NCI-H526 treated with DMSO at 0.1 percent for 48 hours (cell line): Measurements from ENCODE around the gene SCGN.

Experiments used
- DNase-seq: peaks from one replicate; lab custom pipeline; 2025; lab: John Stamatoyannopoulos, UW

SCGN gene, protein sequence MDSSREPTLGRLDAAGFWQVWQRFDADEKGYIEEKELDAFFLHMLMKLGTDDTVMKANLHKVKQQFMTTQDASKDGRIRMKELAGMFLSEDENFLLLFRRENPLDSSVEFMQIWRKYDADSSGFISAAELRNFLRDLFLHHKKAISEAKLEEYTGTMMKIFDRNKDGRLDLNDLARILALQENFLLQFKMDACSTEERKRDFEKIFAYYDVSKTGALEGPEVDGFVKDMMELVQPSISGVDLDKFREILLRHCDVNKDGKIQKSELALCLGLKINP

DNA sequence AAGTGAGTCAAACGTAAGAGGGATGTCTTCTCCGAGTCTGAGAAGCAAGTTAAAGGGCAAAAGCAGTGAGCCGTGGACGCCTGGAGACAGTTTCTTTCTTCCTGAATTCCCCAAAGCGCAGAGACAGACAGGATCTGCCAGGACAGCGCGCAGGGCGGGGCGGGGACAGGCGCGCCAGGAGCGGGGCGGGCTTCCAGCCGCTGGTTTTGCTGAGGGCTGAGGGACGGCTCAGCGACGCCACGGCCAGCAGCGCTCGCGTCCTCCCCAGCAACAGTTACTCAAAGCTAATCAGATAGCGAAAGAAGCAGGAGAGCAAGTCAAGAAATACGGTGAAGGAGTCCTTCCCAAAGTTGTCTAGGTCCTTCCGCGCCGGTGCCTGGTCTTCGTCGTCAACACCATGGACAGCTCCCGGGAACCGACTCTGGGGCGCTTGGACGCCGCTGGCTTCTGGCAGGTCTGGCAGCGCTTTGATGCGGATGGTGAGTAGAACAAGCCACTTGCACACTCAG, at the start of gene SCGN:
SCGN (plus strand) TSS at position 209 of the 509 bp plus-strand sequence; CDS start at position 398, 189 bp downstream.
- DNase-seq, result peak; percentile 8

DNA sequence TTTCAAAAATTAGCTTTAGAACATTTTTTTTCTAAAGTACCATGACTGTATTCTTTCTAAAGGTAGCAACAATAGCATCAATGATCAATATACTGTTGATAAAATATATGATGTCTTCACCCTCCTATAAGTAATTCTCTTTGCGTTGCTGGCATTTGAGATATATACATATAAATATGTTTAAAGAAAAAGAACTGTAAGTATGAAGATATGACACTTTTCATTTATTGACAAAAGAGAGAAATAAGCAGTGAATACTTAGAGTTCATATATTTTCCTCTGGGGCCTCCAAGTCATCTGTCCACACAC, 49.4 kb upstream of the SCGN start:
- no peak for DNase-seq

DNA sequence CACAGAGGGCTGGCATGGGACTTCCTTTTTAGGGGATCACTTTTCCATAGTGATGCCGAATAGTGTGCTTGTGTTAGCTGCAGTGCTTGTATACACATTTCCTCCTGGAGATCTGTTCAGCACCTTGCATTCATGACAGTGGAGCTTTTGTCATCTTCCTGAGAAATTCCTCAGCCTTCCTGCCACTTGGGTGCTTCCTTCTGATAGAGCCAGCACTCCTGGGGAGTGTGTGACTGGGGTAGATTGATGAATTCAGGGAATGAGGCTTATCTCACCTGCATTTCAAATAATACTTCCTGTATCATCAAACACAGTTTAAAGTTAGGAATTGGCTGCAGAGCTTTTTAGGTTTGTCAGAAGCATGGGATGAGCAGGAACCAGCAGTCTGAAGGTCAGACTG, 48.8 kb upstream of the SCGN start:
- no peak for DNase-seq

DNA sequence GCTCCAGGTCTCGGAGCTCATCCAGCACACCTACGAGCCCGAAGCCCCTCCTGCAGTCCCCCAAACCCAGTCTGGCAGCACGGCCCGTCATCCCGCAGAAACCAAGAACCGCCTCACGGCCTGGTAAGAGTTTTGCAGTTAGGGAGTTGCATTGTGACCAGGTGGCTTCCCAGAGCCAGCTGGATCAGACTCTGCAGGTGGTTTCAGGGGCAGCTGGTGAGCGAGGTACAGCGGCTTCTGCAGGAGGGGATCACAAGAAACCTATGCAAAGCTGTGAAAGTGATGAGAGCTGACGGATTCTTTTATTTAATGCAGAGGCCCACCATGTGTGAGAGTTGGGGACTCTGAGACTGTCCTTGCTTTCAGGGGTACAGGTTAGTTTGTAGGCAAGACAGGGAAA, 45.9 kb upstream of the SCGN start:
- no peak for DNase-seq

DNA sequence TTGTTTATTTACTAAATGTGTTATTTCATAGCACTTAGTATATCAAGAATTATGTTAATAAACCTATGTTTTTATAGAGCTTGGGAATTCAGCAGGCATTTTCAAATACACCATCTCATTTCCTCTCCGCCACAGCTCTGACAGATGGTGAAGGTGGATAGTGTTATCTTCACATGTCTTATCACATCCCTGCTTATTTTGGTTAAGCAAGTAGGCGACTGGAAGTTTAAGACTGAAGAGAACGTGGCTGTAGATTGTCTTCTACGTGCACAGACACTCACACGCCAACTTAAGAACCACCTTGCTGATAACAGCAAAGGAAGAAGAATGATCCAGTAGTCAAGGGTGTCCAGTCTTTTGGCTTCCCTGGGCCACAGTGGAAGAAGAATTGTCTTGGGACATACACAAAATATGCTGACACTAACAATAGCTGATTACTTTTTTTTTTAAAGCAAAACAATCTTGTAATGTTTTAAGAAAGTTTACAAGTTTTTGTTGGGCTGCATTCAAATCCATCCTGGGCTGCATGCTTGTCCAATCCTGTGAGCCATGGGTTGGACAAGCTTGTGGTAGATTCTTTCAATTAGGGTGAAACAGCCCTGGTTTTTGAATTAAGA, 43.3 kb upstream of the SCGN start:
- no peak for DNase-seq

DNA sequence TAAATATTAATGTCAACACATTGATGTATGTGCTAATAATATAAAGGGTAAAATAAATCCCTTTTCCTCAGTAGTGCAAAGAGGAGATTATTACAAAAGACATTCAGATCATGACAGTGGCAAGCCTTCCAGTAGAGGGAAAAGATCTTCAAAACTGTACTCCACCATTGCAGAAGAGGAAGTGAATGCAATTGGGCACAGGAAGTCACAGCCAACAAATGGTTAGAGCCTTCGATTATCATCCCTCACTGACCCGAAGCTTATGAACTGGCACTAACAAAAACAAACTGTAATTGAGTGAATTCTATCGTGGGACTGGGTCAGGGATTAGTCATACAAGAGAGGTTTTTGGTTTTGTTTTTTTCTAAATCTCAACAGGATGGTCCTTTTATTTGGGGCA, 39.3 kb upstream of the SCGN start:
- DNase-seq, result no peak

DNA sequence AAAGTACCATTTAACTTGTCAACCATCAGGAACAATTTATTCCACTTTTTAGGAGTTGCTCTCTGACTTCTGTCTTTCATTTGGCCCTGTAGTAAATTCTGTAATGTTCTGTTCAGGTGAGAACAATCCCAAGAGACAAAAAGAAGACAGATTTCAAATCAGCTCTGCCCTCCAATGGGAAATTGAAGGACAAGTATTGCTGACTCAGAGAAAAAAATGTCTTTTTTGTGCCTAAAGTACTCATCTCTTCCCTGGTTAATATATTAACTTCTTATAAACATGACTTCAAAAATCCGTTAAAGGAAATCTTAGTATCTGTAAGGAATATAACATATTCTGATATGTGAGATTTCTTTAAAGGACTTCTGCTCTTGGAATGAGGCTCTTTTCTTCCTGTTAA, 38.6 kb upstream of the SCGN start:
- no peak for DNase-seq

DNA sequence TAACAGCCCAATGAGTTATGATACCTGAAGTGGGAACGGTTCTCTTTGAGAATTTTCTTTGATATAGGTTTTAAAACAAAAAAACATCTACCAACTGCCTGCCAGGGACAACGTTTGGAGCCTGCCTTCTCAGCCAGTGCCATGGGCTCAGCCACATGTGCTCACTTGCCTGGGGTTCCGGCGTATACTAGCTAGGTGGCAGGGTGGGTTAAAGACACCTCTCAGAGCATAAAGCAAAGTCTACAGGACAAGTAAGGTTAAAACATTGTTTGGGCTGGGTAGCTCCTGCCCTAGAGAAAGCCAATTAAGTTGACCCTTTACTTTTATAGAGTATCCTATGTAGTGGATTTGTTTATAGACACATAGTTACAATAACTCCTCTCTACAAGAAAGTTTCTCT, 38.0 kb upstream of the SCGN start:
- DNase-seq, result no peak

DNA sequence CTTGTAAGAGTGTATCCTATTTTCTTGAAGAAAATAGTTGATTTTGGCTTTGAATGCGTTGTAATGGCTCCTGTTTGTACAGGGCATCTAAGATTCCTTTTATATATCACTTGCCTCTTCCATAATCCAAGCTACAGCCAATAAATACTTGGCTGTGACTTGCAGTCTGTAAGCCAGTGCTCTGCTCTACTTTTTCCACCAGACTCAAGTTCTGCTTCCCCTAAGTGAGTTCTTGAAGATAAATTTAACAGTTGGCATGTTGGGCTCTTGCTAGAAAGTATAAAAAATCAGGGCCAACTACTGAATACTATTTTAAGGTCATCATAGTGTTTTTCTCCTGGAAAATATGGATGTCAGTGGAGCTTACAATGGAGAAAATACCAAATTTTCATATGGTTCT, 36.5 kb upstream of the SCGN start:
- DNase-seq, result no peak

DNA sequence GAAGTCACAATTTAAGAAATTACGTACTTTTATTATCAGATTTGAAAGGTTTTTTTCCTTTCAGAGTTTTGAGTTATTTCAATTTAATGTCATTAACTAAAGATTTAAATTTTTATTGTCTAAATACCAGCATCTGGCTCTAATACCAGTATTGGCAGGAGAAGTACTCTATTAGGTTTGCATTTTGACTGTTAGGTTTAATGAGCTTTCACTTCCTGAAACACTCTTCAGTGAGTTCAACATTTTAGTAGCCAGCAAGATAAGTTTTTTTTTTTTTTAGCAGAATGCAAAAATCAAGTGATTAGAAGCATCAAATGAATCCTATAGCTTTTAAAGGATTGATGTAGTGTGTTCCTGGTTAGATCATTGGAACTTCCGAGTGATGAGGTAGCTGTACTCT, 34.0 kb upstream of the SCGN start:
- DNase-seq, result no peak

DNA sequence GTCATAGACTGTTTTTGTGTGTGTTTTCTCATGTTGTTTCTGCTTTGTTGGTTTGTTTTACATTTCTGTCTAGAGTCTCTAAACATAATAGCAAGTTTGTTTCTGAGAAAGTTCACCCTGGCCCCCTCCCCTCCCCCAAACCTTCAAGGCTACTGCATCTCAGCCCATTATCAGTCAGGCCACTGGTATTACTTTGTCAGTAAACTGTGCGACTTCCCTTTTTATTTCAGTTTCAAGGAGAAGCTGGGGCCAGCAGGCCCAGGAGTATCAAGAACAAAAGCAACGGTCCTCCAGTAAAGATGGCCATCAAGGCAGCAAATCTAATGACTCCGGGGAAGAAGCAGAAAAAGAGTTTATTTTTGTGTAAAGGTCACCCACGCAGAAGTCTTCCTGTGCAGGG, 32.8 kb upstream of the SCGN start:
- DNase-seq, result no peak

DNA sequence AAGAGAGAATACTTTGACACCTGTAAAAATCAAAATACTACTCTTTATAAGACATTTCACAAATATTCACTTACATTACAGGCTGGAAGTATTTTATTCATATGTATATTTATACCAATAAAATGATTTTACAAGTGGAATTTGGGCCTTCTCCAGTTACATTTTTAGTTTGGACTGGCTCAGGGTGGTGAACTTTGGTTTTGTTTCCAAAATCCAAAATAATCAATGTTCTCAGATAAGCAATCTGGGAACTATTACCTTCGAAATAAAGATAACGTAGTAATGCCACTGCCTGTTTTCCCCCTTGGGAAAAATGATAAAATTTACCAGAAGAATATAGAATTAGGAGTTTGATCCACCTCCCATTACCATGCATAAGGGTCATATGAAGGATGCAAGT, 31.6 kb upstream of the SCGN start:
- no peak for DNase-seq

DNA sequence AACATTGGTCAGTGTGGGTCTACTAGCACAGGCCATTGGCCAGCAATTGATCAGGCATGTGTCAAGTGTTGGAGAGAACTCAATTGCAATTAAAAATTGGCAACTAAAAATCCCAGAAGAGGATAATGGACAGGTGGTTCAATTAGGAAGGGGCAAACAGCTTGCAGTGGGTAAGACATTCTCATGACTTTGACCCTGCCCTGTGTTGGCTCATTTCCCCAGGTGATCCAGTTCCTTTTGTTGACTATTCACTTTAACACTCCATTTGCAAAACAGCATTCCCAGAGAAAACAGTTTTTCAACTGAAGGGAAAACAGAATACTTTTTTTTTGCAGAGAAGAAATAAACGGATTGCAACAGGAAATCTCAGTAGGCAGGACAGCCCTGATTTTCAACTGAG, 28.9 kb upstream of the SCGN start:
- no peak for DNase-seq

DNA sequence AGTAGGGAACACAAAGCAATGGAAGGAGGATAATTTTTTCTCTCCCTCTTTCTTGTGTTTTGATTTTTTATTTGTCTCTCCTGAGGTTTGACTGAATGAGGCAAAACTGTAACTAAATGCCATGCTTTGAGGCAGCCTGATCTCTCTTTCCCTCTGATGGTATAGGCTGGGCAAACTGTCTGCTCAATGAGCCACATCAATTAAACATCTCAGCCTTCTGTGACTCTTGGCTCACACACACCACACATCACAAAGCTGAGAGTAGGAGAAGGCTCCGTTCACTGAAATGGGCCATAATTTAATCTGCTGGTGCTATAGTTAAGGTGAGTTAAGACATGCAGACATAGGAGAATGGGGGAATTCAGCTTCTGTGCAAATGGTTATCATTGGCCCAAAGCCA, 28.1 kb upstream of the SCGN start:
- DNase-seq, result peak; percentile 4

DNA sequence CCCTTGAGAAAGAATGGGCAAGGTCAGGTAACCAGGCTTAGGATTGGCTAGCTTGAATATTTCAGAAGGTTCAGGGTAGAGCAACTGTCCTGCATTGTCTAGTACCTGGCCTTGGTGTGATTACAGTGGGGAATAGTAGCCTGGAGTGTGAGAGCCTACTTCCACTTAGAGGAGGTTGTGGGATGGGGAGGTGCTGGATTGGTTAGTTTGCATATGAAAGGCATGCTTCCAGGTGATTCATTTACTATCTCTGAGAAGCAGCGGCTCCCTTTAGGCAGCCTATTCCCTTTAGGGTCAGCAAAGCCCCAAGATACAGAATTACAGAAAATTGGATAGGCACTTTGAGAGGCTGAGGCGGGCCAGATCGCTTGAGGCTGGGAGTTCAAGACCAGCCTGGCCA, 25.0 kb upstream of the SCGN start:
- peak; percentile 64 for DNase-seq

DNA sequence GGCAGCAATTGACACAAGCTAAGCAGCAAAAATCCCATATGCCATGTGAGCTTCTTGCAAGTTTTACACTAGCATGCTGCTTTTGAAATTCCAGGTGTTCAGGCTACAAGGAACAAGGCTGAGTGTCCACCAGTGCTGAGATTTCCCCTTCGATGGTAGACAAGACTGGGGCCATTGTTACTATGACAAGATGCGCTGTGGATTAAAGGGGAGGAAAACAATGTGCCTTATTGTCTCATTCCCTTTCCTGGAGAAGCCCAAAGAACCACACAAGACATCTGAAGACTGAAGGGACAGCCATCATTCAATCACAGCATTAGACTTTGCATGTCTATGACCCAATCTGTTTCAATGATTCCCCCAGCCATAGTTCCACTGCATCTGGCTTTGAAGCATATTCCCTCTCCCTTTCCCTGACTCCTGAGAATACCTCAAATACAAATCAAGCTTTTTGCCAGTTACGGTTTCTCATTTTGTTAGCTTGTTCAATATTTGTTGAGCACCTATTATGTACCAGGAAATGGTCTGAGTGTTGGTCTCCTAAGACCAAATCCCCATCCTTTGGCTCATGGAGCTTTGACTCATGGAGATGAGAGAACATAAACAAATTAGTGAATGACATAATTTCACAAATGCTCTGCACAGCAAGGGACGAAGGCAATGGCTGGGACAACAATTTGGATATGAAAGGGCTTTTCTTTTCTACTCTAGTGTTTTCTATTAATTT, 23.4 kb upstream of the SCGN start:
- DNase-seq, result no peak

DNA sequence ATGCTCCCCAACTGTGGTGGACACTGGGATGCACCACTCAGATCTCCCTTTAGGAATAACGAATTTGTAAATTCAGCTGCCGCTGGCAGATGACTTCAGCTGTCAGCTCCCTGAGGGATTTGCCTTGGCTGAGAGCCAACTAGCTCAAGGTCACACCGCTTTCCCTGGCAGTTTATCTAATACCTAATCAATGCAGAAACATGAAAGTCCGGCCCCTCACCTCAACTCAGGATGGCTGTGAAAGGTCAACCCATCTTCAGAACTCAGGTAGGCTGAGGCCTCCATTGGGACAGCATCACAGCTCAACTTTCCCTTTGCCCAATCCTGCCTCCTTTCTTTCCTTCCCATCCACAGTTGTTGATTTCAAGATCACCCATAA, 22.8 kb upstream of the SCGN start:
- DNase-seq, result peak; percentile 84

DNA sequence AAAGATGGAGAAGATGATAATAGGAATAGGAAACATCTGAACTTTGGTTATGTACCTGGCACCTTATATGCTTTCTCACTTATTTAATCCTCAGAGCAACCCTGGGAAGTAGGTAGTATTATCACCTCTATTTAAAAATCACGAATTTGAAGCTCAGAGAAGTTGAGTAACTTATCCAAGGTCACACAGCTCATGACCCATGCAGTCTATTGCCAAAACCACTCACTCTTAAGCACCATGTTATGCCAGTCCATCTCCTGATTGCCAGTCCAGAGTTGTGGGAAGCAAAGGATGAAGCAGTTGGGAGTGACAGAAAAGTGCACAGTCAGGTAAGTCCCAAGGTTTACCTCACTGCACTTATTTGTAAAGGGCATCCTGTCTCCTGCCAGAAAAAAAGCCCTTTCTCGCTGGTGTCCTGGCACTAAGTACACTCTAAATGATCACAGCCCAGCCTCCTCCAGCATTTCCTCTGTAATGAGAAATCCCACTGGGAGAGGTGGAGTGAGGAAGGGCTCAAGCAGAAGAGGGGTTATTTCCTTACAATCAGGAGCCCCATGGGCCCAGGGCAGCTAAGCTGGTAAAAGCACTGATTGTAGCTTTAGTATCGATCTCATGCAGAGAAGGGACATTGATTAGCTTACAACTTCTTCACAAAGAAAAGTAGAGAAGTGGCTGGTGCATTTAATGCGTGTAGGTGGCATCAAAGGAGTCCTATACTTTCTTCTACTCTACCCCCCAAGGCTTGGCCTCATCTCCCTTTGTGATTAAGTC, 21.3 kb upstream of the SCGN start:
- no peak for DNase-seq

DNA sequence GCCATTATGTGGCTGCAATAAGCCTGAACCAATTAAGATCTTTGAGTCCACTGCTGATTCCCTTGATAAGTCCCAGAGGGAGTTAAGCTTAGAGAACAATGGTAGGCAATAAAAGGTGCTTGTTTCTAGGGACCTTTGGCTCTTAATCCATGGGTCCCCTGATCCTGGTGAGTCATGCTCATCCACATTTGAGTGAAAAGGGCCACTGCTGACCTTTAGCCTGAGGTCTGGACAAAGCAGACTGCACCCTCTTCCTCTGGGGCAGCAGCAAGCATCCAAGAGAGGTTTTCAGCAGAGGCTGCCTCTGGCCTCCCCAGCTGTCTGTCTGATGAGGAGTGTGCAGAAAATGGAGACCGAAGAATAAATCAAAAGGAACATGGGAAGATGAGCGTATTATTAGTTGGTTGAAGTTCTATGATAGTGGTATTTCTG, 16.1 kb upstream of the SCGN start:
- DNase-seq, result no peak

DNA sequence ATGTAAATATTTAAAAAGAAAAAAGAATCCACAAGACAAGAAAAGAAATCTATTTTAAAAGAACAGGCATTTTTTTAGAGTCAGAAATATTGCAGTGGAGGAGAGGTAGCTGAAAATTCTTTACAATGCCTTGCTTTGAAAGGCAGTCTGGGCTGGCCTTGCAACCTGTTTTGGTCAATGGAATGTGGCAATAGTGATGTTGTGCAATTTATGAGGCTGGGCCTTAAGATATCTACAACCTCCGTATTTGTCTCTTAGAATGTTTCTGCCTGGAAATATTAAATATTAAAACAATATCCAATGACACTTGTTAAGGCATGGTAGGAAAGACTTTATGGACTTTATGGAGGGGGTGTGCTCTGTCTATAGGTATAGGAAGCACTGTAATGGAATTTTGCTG, 14.8 kb upstream of the SCGN start:
- DNase-seq, result no peak

DNA sequence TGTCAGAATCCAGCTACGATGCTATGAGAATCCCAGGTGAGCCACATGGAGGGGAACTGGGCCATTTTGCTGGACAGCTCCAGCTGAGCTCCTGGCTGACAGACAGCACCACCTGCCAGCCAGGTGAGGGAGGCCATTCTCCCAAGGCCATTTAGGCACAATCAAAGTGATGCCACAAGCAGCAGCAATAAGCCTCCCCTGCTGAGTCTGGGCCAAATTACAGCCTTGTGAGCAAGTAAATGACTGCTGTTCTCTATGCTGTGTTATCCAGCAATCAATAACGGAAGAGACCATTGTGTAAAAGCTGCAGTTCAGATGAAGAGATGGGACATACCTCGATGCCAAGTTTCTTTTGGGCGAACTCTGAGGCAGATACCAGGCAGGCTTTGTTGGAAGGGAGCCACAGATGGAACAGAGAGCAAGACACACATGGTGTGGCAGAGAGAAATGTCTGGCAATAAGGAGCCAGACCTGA, 14.0 kb upstream of the SCGN start:
- DNase-seq, result no peak

DNA sequence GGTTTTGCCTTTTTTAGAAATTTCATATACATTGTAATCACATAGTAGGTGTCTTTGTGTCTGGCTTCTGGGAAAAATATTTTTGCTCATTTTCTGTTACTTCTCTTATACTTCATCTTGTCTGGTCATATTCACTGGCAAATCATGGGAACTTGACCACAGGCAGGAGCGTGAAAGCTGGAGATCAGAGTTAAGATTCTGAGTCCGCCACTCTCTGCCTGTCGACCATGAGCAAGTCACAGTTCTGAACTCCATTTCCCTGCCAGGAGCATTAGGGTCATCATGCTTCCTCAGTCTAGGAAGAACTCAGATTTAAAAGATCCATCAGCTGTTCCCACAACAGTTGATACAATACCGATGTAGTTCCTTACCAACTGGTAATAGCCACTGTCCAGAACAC, 12.4 kb upstream of the SCGN start:
- DNase-seq, result no peak

DNA sequence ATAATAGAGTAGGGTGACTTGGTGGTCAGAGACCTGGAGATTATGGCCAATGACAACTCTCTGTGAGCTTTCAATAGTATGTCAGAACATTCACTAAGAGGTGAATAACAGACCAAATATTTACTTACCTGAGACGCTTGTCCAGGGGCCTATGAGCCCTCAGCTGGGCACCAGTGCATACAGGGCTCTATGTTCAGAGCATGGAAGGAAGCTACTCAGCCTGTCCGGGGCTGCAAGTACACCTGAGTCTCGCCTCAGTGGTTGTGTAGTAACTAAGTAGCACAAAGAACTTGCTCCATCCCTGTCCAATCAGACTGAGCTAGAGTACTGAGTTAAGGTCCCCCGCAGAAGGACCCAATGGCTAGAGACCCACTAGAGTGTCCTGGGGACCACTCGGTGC, 11.6 kb upstream of the SCGN start:
- no peak for DNase-seq
